Measurements from ENCODE around the gene AHCTF1. TPM values are rescaled to one million over a fixed set of nuclear protein-coding genes. Genes with fewer than 3 reads are reported as not detected.

The AHCTF1 gene
- total RNA-seq, 1 experiment from 2014 or later, result 37.5 TPM

DNA sequence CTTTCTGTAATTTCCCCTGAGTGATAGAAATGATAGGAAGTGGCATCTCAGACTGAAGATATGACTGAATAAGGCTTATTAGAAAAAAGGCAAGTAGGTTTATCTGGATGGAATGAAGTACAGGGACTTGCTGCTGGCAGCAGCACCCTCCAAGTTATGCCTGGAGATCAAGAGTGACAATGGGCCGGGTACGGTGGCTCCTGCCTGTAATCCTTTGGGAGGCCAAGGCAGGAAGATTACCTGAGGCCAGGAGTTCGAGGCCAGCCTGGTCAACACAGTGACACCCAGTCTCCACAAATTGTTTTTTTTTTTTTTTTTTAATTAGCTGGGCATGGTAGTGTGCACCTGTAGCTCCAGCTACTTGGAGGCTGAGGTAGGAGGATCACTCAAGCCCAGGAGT, 119.8 kb downstream of the AHCTF1 start:
- Histone ChIP-seq H3K9me3 (replicated peaks) (no peaks in the 10 kb centered on the region), H3K4me1 (replicated peaks) (no peaks in the 10 kb centered on the region), H3K36me3 (no peaks in the 10 kb centered on the region), H3K27ac (no peak overlapping the region), H3K4me3 (no peak overlapping the region), H3K27me3 (replicated peaks) (0 out of 2 replicates have a peak, but pooled peaks cover 9% of the 10 kb centered on the region)
- DNase-seq (ENCODE audit: low read depth in 1 of 2, low spot score in 2 of 2), result no peak

DNA sequence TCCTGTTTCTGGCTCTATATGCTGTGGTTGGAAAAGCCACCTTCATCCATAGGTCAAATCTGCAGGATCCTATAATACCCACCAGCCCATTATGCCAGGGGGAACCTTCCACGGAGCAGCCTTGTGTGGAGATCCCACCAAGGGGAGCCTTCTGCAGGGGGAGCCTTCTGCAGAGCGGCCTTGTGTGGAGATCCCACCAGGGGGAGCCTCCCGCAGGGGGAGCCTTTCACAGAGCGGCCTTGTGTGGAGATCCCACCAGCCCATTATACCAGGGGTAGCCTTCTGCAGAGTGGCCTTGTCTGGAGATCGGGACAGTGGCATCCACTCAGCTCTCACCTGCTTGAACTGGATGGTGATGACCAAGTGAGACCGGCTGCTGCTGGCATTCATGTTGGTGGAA, 122.3 kb downstream of the AHCTF1 start:
- no peak overlapping the region for H3K4me3 ChIP-seq
- peak in 1 of 2 experiments; percentile 32 for DNase-seq (ENCODE audit: low read depth in 1 of 2, low spot score in 2 of 2)

DNA sequence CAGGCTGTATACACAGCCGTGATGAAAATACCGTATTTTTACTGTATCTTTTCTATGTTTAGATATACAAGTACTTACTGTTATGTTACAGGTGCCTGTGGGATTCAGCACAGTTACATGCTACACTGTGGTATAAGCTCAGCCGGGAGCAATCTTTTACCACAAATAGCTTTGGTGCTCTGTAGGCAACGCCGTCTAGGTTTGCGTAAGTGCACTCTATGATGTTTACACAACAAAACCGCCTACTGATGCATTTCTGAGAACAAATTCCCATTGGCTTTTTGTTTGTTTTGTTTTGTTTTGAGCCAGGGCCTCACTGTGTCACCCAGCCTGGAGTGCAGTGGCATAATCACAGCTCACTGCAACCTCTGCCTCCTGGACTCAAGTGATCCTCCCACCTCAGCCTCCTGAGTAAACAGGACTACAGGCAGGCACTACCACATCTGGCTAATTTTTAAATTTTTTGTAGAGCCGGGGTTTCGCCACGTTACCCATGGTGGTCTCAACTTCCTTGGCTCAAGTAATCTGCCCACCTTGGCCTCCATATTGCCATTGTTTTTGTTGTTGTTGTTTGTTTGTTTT, 126.5 kb downstream of the AHCTF1 start:
- no peak overlapping the region for H3K4me3 ChIP-seq
- no peaks in the 10 kb centered on the region for H3K9me3 ChIP-seq (replicated peaks)
- no peaks in the 10 kb centered on the region for H3K27me3 ChIP-seq (replicated peaks)
- no peak for DNase-seq (ENCODE audit: low read depth in 1 of 2, low spot score in 2 of 2)
- no peaks in the 10 kb centered on the region for H3K36me3 ChIP-seq
- no peak overlapping the region for H3K27ac ChIP-seq
- no peaks in the 10 kb centered on the region for H3K4me1 ChIP-seq (replicated peaks)

More for the DNA sequence above, 122.3 kb downstream of the AHCTF1 start:
- H3K27ac ChIP-seq, result no peak overlapping the region
- 0 out of 2 replicates have a peak, but pooled peaks cover 5% of the 10 kb centered on the region for H3K27me3 ChIP-seq (replicated peaks)
- no peaks in the 10 kb centered on the region for H3K9me3 ChIP-seq (replicated peaks)
- H3K36me3 ChIP-seq, result no peaks in the 10 kb centered on the region
- no peaks in the 10 kb centered on the region for H3K4me1 ChIP-seq (replicated peaks)

DNA sequence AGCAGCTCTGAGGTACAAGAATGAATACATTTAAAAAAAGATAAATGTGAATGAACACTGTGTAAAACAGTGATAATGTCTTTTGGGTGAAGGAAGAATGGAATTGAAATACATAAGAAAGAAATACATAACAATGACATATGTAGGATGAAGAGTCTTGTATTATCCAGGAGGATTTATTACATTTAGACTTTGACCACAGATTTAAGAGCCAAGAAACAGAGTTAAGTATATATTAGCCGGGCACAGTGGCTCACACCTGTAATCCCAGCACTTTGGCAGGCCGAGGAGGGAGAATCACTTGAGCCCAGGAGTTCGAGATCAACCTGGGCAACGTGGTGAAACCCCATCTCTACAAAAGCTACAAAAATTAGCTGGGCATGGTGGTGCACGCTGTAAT, 127.9 kb downstream of the AHCTF1 start:
- no peaks in the 10 kb centered on the region for H3K4me1 ChIP-seq (replicated peaks)
- no peak for DNase-seq (ENCODE audit: low read depth in 1 of 2, low spot score in 2 of 2)
- H3K27me3 ChIP-seq (replicated peaks), result no peaks in the 10 kb centered on the region
- H3K27ac ChIP-seq, result no peak overlapping the region
- H3K4me3 ChIP-seq, result no peak overlapping the region
- H3K9me3 ChIP-seq (replicated peaks), result no peaks in the 10 kb centered on the region
- H3K36me3 ChIP-seq, result no peaks in the 10 kb centered on the region

DNA sequence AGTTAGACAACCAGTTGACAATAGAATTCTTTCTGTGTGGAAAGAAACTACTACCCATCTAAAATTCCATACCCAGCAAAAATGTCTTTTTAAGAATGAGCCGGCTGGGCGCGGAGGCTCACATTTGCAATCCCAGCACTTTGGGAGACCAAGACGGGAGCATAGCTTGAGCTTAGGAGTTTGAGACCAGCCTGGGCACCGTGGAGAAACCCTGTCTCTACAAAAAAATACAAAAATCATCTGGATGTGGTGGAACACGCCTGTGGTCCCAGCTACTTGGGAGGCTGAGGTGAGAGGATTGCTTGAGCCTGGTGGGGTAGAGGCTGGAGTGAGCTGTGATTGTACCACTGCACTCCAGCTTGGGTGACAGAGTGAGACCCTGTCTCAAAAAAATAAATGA, 128.4 kb downstream of the AHCTF1 start:
- Histone ChIP-seq H3K27me3 (replicated peaks) (no peaks in the 10 kb centered on the region), H3K27ac (no peak overlapping the region), H3K9me3 (replicated peaks) (no peaks in the 10 kb centered on the region), H3K36me3 (no peaks in the 10 kb centered on the region), H3K4me1 (replicated peaks) (no peaks in the 10 kb centered on the region), H3K4me3 (no peak overlapping the region)
- DNase-seq (ENCODE audit: low read depth in 1 of 2, low spot score in 2 of 2), result no peak

DNA sequence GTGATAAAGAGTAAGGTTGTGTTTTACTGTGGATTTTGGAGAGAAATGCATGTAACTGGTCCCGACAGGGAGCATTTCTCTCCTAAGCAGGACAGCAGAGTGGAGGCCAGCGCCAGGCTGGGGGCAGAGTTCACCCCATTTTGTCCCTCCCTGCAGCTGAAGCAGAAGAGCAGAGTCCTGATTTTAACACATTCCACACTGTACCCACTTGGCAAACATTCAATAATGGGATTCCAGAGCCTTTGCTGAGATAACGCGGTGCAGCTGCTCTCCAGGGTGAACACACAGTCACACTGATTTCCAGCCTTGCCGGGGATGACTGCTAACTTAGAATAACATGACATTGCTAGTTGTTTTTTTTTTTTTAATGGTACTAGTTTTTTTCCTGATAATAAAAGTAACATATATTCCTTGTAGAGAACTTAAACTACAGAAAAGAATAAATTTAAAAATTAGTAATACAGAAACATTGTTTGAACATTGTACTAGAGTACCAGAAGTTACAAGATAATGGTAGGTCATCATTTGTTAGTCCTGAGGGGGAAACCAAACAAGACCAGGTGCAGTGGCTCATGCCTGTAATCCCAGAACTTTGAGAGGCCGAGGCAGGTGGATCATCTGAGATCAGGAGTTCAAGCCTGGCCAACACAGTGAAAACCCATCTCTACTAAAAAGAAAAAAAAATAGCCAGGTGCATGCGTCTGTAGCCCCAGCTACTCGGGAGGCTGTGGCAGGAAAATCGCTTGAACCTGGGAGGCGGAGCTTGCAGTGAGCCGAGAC, 130.3 kb downstream of the AHCTF1 start:
- H3K4me1 ChIP-seq (replicated peaks), result no peaks in the 10 kb centered on the region
- H3K36me3 ChIP-seq, result no peaks in the 10 kb centered on the region
- H3K4me3 ChIP-seq, result no peak overlapping the region
- no peaks in the 10 kb centered on the region for H3K27me3 ChIP-seq (replicated peaks)
- no peaks in the 10 kb centered on the region for H3K9me3 ChIP-seq (replicated peaks)
- no peak for DNase-seq (ENCODE audit: low read depth in 1 of 2, low spot score in 2 of 2)
- no peak overlapping the region for H3K27ac ChIP-seq

DNA sequence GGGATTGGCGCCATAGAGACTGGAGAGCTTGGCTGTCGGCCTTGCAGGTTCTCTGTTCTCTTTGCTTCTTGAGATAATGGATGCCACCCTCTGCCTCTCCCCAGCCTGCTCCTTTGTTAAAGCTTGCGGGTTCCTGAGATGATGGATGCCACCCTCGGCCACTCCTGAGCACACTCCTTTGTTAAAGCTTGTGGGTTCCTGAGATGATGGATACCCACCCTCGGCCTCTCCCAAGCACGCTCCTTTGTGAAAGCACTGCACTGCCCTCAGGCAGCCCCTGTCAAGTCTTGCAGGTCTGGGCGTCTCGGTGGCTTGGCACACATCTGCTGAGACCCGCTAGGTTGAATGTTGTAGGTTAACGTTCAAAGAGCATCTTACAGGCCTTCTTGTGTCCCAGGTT, 131.0 kb downstream of the AHCTF1 start:
- H3K9me3 ChIP-seq (replicated peaks), result no peaks in the 10 kb centered on the region

DNA sequence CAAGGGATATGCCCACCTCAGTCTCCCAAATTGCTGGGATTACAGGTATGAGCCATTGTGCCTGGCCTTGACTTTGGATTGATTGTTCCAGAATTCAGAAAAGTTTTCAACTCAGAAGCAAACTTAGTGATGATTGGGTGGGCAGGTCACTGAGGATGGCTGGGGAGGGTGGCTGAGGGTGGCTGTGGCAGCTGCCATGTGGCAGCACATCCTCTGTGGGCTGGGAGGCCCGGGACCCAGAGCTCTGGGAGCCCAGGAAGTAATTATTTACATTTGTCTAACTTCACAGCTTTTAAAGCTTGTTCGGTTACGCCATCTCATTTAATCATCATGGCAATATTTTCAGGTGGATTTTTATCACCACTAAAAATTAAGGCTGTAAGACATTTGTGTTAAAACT, 131.4 kb downstream of the AHCTF1 start:
- Histone ChIP-seq H3K27me3 (replicated peaks) (no peaks in the 10 kb centered on the region), H3K4me1 (replicated peaks) (no peaks in the 10 kb centered on the region), H3K36me3 (no peaks in the 10 kb centered on the region), H3K4me3 (no peak overlapping the region), H3K27ac (no peak overlapping the region), H3K9me3 (replicated peaks) (no peaks in the 10 kb centered on the region)
- DNase-seq (ENCODE audit: low read depth in 1 of 2, low spot score in 2 of 2), result no peak

More for the DNA sequence above, 131.0 kb downstream of the AHCTF1 start:
- no peak for DNase-seq (ENCODE audit: low read depth in 1 of 2, low spot score in 2 of 2)
- Histone ChIP-seq H3K4me1 (replicated peaks) (no peaks in the 10 kb centered on the region), H3K27ac (no peak overlapping the region), H3K27me3 (replicated peaks) (no peaks in the 10 kb centered on the region), H3K36me3 (no peaks in the 10 kb centered on the region), H3K4me3 (no peak overlapping the region)

DNA sequence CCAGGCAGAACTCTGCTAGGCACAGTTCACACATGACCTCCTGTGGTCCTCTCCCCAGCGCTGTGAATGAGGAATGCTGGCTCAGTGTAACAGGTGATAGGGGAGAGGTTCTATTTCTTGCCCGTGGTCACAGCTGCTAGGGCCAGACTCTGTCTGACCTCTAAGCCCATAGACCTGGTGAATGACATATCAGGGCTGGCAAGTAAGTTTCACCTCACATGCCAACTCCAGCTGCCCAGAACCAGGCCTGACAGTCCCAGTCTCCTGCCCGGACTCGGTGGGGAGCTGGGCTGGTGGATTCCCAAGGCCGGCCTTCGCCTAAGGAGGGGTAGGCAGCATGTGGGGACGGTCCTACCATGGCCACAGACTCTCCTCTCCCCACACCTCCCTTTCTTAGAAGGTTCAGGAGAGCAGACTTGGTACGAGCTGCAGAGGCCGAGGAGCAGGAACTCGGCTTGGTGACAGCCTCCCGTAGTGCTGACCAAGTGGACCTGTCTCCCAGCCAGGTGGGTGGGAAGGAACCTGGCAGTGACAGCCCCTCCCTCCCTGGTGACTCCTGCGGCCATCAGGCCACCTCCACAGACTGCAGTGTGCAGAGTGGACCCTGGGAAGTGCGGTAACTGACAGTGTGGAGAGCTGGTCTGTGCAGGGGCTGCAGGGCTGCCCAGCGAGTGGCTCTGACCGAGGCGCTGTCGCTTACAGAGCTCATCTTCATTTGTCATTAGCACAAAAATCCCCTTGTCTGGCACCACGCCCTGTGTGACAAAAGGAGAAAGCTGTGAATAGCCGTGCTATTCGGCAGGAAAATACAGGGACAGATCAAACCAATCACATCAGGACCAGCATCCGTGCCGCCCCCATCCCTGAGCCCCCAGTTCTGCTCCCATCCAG, 132.9 kb downstream of the AHCTF1 start:
- H3K27ac ChIP-seq, result no peak overlapping the region
- no peaks in the 10 kb centered on the region for H3K36me3 ChIP-seq
- H3K4me3 ChIP-seq, result no peak overlapping the region
- DNase-seq (ENCODE audit: low read depth in 1 of 2, low spot score in 2 of 2), result no peak
- no peaks in the 10 kb centered on the region for H3K27me3 ChIP-seq (replicated peaks)
- H3K4me1 ChIP-seq (replicated peaks), result peaks cover 5% of the 10 kb centered on the region
- H3K9me3 ChIP-seq (replicated peaks), result no peaks in the 10 kb centered on the region

DNA sequence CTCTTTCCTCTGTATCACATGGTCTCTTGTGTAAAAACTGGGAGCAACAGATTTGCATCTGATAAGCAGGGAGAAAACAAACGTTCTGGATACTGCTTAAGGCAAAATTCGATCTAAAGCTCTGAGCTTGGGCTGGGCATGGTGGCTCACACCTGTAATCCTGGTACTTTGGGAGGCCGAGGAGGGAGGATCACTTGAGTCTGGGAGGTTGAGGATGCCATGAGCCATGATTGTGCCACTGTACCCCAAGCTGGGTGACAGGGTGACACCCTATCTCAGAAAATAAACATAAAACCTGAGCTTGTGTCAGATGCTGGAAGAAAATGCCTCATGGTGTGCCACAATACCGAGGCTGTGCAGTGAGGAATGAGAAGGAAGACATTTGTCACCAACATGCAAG, 133.6 kb downstream of the AHCTF1 start:
- Histone ChIP-seq H3K36me3 (no peaks in the 10 kb centered on the region), H3K27ac (no peak overlapping the region), H3K4me1 (replicated peaks) (peaks cover 5% of the 10 kb centered on the region), H3K9me3 (replicated peaks) (no peaks in the 10 kb centered on the region), H3K27me3 (replicated peaks) (no peaks in the 10 kb centered on the region), H3K4me3 (no peak overlapping the region)
- DNase-seq (ENCODE audit: low read depth in 1 of 2, low spot score in 2 of 2), result no peak

DNA sequence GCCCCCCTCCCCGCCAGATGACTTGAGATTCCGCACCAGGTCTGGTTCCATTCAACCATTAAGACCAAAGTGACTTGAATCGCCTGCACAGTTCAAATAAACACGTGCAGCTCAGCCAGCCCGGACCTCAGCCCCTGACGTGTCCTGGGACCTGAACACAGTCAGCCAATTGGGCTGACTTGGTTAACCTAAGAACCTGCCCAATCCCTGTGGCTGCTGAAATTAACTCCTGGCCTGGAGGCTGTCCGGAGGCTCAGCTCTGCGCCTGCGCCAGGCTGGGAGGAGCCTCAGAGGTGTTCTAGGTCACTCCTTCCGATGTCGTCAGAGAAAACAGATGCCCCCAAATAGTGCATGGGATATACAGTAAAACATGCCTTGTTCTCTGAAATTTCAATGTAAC, 134.2 kb downstream of the AHCTF1 start:
- H3K36me3 ChIP-seq, result no peaks in the 10 kb centered on the region
- H3K27me3 ChIP-seq (replicated peaks), result no peaks in the 10 kb centered on the region
- no peak overlapping the region for H3K27ac ChIP-seq
- no peak for DNase-seq (ENCODE audit: low read depth in 1 of 2, low spot score in 2 of 2)
- H3K4me3 ChIP-seq, result no peak overlapping the region
- no peaks in the 10 kb centered on the region for H3K9me3 ChIP-seq (replicated peaks)
- H3K4me1 ChIP-seq (replicated peaks), result peaks cover 5% of the 10 kb centered on the region

DNA sequence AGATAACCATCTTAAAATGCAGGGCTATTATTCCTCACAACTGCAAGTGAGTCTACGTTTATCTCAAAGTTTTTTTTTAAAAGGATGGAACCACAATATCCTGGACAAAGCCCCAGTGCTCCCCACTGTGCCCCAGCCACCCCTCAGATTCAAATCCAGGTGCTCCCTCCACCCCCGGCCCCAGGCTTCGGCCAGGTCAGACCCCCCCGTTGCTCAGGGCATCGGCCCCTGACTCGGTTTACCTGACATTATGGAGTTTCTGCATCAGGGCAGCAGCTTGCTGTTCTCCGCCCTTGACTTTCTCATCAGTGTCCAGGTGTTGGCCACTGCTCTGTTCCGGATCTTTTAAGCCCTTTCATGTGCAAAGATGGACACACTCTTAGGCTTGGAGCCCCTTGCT, 134.6 kb downstream of the AHCTF1 start:
- H3K36me3 ChIP-seq, result no peaks in the 10 kb centered on the region
- H3K4me1 ChIP-seq (replicated peaks), result peaks cover 5% of the 10 kb centered on the region
- no peaks in the 10 kb centered on the region for H3K27me3 ChIP-seq (replicated peaks)
- no peak overlapping the region for H3K4me3 ChIP-seq
- H3K27ac ChIP-seq, result no peak overlapping the region
- H3K9me3 ChIP-seq (replicated peaks), result no peaks in the 10 kb centered on the region
- no peak for DNase-seq (ENCODE audit: low read depth in 1 of 2, low spot score in 2 of 2)

DNA sequence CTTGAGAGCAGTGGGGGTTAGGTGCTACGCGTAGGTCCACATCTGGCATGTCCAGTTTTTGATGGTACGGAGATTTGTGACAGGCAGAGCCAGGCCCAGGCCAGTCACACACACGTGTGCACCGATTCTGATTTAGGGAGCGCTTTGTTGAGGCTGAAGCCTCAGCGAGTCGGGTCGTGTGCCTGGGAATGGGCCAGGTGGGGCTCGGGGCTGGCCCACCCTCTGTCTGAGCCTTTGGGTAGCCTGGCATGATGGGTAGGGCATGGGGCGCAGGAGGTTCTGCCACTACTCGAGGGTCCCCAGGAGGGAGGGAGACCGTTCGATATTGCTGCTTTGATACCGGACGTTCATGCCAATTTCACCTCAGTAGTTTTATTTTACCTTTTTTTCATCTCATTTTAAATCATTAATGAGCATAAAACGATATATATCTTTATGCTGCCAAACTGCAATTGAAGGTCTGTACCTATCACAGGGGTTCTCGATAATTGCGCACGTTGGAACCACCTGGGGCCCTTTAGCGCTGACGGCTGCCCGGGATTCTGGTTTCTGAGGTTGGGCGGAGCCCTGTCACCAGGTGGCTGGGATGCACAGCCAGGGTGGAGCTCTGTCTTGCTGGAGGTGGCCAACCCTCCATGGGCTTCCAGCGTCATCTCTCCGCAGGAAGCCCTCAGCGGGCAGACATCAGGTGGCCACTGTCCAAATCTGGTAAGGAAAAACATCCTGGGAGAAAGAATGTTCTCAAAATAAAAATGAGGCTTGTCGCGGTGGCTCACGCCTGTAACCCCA, 135.6 kb downstream of the AHCTF1 start:
- H3K9me3 ChIP-seq (replicated peaks), result no peaks in the 10 kb centered on the region
- DNase-seq (ENCODE audit: low read depth in 1 of 2, low spot score in 2 of 2), result no peak
- no peak overlapping the region for H3K4me3 ChIP-seq
- H3K36me3 ChIP-seq, result no peaks in the 10 kb centered on the region
- H3K27ac ChIP-seq, result no peak overlapping the region
- peaks cover 5% of the 10 kb centered on the region for H3K4me1 ChIP-seq (replicated peaks)
- H3K27me3 ChIP-seq (replicated peaks), result no peaks in the 10 kb centered on the region
